ENCODE results near the gene KLHDC7B.

Gene KLHDC7B

GRCh38 chr22:50574383-50574755, 28.7 kb downstream of the KLHDC7B start:
- DNase-seq: no peak

- DNase-seq: no peak
Observed at GRCh38 chr22:50575426-50575941, 29.8 kb downstream of the KLHDC7B start.

DNA sequence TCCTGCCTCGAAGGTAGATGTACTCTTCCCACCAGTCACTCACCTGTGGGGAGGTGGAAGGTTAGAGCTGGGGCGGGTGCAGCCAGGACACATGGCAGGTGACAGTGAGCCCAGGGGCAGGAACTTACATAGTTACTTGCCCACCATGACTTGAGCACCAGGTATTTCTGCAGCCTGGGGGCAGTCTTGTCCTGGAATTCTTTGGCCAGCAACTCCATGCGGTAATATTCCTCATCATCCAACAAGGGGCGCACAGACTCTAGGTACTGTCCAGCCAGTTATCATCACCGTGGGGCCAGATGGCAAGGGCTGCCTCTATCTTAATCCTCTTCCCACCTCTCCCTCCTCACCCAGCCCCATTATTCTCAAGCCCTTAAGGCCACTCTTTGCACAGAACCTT, 30.4 kb downstream of the KLHDC7B start:
- DNase-seq: no peak

DNA sequence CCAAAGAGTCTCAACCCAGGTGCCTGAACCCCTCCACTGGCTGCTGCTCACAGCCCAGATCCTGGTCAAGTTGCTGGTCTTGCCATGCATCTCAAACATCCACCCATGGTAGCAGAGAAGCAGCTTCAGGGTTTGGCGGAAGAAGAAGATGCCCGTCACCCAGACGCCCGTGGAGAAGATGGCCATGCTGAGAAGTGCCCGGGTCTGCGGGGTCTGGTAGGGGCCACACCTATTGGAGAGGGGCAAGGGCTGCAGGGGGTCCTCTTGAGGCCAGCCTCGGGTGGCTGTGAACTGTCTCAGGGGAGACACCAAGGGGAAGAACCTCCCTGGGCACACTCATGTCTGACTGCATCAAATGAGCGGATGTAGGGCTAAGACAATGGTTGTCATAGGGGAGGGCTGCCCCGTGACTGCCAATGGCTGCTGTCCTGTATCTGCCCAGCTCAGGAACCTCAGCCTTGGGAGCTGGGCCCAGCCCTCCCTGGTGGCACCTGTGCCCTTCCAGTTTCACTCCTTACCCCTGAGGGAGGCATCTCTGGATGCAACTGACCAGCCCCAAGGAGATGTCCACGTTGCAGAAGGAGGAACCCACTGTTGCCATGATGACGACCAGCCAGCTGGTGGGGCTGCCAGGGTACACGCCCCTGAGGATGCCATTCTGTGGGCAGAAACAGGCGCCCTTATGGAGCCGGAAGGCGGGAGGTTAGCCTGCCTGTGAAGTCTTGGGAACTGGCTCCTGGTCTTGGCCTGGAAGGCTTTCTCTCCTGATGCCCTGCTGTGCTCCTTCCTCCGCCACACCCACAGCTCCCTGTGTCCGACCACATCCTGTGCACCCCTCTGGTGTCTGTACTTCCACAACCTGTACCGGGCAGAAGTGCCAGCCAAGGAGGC, 31.4 kb downstream of the KLHDC7B start:
- DNase-seq: no peak

DNA sequence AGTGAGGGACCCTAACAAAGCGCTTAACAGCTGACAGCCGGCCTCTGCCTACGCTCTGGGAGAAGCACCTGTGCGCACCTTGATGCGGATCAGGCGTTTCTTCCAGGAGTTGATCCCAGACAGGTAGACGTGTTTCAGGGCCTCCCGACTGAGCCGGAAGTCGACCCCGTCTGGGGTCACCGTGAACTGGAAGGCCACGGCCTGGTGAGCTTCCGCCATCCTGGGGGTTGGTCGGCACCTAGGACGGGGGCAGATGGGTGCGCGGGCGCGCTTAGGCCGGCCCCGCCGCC, 31.9 kb downstream of the KLHDC7B start:
- DNase-seq: no peak

DNA sequence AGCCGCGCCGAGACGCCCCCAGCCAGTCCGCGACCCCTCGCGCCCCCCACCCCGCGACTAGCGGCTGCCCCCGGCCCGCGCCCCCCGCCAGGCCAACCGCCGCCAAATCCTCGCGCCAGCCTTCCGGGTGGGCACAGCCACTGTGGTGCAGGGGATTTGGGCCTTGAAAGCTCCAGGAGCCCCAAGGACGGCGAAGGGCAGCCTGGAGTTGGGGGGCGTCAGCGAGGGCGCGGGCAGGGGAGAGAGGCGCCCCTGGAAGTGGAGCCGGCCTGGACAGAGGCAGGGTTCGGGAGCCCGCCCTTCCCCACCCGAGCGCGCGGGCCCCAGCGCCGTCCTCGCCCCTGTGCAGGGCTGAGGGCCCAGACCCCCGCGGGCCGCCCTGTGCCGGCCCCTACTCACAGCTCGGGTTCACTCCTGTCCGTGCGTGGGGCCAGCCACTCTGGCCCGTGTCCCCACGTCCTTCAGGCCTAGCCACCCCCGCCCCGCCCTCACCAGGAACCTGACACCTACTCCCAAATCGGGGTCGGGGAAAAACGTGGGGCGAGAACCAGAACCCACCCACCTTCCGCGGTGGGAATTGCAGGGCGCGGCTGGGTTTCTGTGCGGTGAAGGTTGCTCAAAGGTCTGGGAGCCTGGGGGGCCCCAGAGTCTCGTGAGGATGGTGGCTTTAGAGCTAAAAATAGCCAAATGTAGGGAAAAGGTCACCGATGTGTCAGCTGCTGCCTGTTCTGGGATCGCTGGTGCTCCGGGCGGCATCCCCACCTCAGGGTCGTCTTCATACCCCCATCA, 32.5 kb downstream of the KLHDC7B start, which contains the start of gene CPT1B:
TSS of gene CPT1B (minus strand) at position 441 of the 789 bp plus-strand sequence. CDS start 512 bp downstream, outside the sequence.
- no peak for DNase-seq

DNA sequence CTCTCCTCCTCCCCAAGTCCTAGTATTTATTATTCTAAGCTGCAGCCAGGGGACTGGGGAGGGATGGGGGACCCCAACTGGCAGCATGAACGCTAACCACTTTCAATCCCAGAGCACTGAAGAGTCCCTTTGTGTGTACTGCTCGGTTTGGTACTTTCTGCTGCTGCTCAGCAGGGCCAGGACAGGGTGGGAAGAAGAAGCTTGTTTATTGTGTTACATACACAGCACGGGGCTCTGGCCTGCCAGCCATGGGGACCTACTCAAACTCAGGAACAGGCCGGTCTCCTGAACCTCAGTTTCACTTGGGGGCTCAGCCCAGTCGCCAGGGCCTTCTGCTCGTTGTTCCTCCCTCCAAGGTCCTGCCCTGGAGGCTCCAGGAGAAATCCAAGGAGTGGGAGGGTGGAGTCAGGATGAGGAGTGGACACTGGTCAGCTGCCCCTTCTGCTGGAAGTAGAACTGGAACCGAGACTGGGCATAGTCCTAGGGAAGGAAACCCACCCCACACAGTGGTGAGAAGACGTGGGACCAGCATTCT, 33.1 kb downstream of the KLHDC7B start:
- no peak for DNase-seq

GRCh38 chr22:50579752-50580151, 34.1 kb downstream of the KLHDC7B start:
- no peak for DNase-seq

DNA sequence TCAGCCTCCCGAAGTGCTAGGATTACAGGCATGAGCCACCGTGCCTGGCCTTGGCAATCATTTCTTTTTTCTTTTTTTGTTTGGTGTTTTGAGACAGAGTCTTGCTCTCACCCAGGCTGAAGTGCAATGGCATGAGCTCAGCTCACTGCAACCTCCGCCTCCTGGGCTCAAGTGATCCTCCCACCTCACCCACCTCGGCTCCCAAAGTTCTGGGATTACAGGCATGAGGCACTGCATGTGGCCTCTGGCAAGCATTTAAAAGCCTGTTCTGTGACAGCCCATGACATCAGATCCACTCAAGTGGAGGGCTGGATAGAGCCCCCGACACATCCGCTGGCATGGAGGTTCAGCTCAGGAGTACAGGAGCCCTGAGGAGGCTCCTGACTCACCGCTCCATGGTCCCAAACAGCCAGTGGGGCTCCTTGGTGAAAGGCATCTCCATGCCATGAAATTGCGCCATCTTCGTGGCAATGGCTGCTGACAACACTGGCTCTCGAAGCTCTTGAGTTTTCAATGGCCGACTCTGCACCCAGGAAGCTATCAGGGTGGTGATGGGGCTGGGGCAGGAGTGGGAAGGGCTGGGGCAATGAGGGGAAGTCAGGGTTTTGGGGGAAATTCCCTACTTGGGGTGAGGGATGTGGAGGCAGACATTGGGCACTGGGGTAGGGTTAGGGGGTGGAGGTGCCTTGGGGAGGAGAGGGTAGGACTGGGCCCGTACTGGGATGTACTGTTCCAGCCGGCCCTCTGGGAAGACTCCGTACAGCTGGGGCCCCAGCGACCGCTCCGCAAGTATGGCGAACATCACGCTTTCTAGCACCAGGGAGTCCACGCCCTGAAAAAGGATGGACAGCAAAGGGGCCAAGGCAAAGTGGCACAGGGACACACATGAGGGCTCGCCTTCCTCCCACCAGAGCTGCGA, 35.6 kb downstream of the KLHDC7B start:
- no peak for DNase-seq

- no peak for DNase-seq
Observed at GRCh38 chr22:50581950-50582492, 36.3 kb downstream of the KLHDC7B start.

- peak; percentile 97 for DNase-seq
Observed at GRCh38 chr22:50582493-50583293, 37.0 kb downstream of the KLHDC7B start, which contains the start of gene CHKB. TSS of gene CHKB (minus strand) at chr22:50582849. CDS start at chr22:50582781, 68 bp downstream.

DNA sequence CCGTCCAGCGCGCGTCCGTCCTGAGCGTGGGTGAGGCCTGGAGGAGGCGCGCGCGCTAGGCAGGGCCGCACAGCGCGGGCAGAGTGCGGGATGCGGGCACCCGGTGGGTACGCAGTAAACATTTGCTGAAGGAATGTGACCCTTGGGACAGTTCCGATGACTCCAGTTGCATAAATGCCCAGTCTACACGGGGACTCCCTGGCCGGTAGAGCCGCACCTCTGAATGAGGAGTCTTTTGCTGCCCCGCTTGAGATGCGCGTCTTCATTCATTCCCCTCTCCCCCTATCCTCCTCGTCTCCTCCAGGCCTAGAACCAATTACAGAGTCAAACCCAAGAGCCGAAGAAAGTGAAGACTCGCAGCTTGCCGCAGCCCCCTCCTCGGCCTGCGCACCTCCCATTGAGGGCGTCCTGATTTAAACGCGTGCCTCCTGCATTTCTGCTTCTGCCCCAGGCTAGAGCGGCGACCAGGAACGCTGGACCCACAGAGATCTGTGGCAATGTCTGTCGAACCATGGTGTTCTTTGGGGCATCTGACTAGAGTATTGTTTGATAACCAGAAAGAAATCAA, 37.7 kb downstream of the KLHDC7B start:
- no peak for DNase-seq

- DNase-seq: no peak
Observed at GRCh38 chr22:50584106-50585096, 38.7 kb downstream of the KLHDC7B start.

DNA sequence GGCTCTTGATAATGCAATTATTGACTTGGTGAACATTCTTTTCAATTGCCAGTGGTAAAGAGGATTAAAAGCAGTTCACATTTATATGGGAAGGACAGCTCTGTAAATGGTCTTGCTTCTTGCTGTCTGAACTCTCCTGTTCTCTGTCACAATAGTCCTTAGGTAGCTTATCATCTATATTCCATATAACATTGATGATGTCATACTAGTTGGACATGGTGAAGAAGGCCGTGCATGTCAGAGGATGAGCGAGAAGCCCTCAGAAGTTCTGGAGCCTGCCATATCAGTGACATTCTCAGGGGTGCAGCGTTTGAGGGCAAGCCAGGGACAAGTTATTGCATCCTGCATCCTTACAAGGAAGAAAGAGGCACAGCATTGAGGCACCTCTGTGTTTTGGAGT, 39.5 kb downstream of the KLHDC7B start:
- no peak for DNase-seq

- no peak for DNase-seq
Observed at GRCh38 chr22:50585781-50586180, 40.1 kb downstream of the KLHDC7B start.

GRCh38 chr22:50586416-50586815, 40.7 kb downstream of the KLHDC7B start:
- DNase-seq: no peak

DNA sequence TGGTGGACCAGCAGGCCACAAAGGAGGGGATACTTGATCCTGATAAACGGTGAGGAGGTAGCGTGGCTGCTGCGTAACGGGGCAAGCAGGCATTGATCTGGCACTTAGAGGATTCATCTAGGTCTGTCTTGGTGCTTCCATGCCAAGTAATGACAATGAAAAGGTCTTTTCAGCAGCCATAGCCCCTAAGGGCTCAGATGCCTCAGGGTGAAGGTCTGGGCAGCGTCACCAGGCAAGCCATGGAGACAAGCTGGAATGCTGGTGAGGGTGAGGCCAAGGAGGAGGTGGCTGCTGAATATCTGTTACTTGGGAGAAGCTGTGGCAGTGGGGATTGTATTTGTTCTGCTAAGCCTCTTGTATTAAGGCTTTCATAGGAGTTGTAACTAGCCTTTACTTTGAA, 41.7 kb downstream of the KLHDC7B start:
- DNase-seq: no peak

- no peak for DNase-seq
Observed at GRCh38 chr22:50595189-50595588, 49.5 kb downstream of the KLHDC7B start.

GRCh38 chr22:50597097-50597496, 51.4 kb downstream of the KLHDC7B start:
- DNase-seq: no peak
